Breast epithelium (tissue), 3 donors: ENCODE data around the gene CLN6.

ENCODE experiments used
- POLR2A ChIP-seq: fragments of 450-650 bp; IDR thresholded peaks from one replicate; pipeline ENCODE4 v1.6.1; 2016; ENCODE audit warnings: antibody characterized with exemption, mild to moderate bottlenecking, moderate library complexity
- POLR2AphosphoS5 ChIP-seq, 3 donors: sonication (generic); formaldehyde crosslinking; IDR thresholded peaks; one replicate each; pipeline ENCODE4 v1.6.1; 2017; ENCODE audit warnings: antibody characterized with exemption in 3 of 3
- TF ChIP-seq, protein P1 (sequence below), 3 donors: fragments of 450-650 bp; IDR thresholded peaks; one replicate each; pipeline ENCODE4 v1.5.1; 2016 to 2017; ENCODE audit warnings: antibody characterized with exemption in 3 of 3, mild to moderate bottlenecking in 3 of 3, moderate library complexity in 3 of 3

DNA sequence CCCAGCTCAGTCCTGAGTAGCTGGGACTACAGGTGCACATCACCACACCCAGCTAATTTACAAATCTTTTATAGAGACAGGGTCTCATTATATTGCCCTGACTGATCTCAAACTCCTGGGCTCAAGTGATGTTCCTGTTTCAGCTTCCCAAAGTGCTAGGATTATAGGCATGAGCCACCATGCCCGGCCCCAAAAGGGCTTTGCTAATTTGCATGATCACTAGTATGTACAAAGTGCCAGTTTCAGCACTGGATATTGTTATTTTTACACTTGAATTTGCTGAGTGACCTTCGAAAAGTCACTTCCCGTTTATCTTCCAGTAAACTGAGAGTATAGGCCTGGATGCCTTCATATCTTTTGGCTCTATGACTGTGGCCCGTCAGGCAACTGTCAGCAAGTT, 12.2 kb downstream of the CLN6 start:
- no peak for TF ChIP-seq POLR2AphosphoS5 (IDR thresholded peaks at IDR 0.05)
- TF ChIP-seq POLR2A, result no peak
- TF ChIP-seq, protein P1, sequence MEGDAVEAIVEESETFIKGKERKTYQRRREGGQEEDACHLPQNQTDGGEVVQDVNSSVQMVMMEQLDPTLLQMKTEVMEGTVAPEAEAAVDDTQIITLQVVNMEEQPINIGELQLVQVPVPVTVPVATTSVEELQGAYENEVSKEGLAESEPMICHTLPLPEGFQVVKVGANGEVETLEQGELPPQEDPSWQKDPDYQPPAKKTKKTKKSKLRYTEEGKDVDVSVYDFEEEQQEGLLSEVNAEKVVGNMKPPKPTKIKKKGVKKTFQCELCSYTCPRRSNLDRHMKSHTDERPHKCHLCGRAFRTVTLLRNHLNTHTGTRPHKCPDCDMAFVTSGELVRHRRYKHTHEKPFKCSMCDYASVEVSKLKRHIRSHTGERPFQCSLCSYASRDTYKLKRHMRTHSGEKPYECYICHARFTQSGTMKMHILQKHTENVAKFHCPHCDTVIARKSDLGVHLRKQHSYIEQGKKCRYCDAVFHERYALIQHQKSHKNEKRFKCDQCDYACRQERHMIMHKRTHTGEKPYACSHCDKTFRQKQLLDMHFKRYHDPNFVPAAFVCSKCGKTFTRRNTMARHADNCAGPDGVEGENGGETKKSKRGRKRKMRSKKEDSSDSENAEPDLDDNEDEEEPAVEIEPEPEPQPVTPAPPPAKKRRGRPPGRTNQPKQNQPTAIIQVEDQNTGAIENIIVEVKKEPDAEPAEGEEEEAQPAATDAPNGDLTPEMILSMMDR (IDR thresholded peaks at IDR 0.05), result no peak
